ENCODE measurements around the gene CNTNAP5. TPM values are rescaled to one million over a fixed set of nuclear protein-coding genes. Genes with fewer than 3 reads are reported as not detected.

The CNTNAP5 gene
- total and polyA plus RNA-seq, 2 donors (not counting 3 experiments of a cell fraction or from before 2014, with no cell fraction given) = not detected

GRCh38 chr2:124816007-124816406, 790.9 kb downstream of the CNTNAP5 start:
- H3K4me3 ChIP-seq (replicated peaks in 1 of 3; ENCODE audit: insufficient read depth in 1 of 3, low read depth in 1 of 3, low read length in 3 of 3) = no peak overlapping the region
- no peaks in the 10 kb centered on the region for H3K9me1 ChIP-seq (replicated peaks; ENCODE audit: control insufficient read depth, extremely low read depth, insufficient read depth, low read length)
- TF ChIP-seq MYC (IDR thresholded peaks at IDR 0.05; ENCODE audit: low read depth, low read length) = no peak
- no peak for TF ChIP-seq FOS (IDR thresholded peaks at IDR 0.05; ENCODE audit: borderline replicate concordance, insufficient read depth, low read length)
- no peak for TF ChIP-seq JUN (IDR thresholded peaks at IDR 0.05; ENCODE audit: borderline replicate concordance, insufficient read depth, insufficient read length, low read depth)
- no peak for TF ChIP-seq EZH2 (IDR thresholded peaks at IDR 0.05; ENCODE audit: borderline replicate concordance, low read depth, low read length, severe bottlenecking)
- no peak for TF ChIP-seq POLR2AphosphoS5 (IDR thresholded peaks at IDR 0.05; ENCODE audit: insufficient read depth, low read depth, low read length)
- TF ChIP-seq CTCF (IDR thresholded peaks at IDR 0.05; ENCODE audit: extremely low read depth in 1 of 2, insufficient read depth in 1 of 2, low read depth in 1 of 2, low read length in 2 of 2) = no peak
- no peak for TF ChIP-seq POLR2A (IDR thresholded peaks at IDR 0.05; ENCODE audit: low read depth, low read length)
- no peak for TF ChIP-seq MAX (IDR thresholded peaks at IDR 0.05; ENCODE audit: insufficient read depth, insufficient read length)
- TF ChIP-seq GATA2 (IDR thresholded peaks at IDR 0.05; ENCODE audit: insufficient read depth, insufficient read length, low read depth, low read length) = no peak
- H3K4me1 ChIP-seq (ENCODE audit: control insufficient read depth, extremely low read depth, insufficient read depth, low read length) = no peaks in the 10 kb centered on the region
- no peaks in the 10 kb centered on the region for H3K79me2 ChIP-seq (ENCODE audit: control insufficient read depth, insufficient read depth, low read length)
- no peak overlapping the region for H2AFZ ChIP-seq (ENCODE audit: low read depth, low read length)
- no peak overlapping the region for H3K4me2 ChIP-seq (ENCODE audit: insufficient read depth, low read length)
- POLR2A ChIA-PET = no interaction called here
- dilution Hi-C loops (cut with MboI; ENCODE audit: extremely low pct_ligation_motif_present, low sequenced_read_pairs) = no loop called here
- no peak overlapping the region for H3K27ac ChIP-seq (ENCODE audit: insufficient read depth, low read depth, low read length)
- H3K36me3 ChIP-seq (ENCODE audit: control insufficient read depth in 2 of 2, extremely low read depth in 1 of 2, insufficient read depth in 2 of 2, low read length in 2 of 2) = no peaks in the 10 kb centered on the region
- no peak overlapping the region for H3K9ac ChIP-seq (replicated peaks; ENCODE audit: extremely low read depth, insufficient read depth, low read length)
- DNase-seq (ENCODE audit: low read depth, low spot score) (no peak), FAIRE-seq (no peak)
- CTCF ChIA-PET = no interaction called here
- intact Hi-C loops (cut with micrococcal nuclease) = no loop called here
- H3K9me3 ChIP-seq (replicated peaks; ENCODE audit: control insufficient read depth, insufficient read depth, low read length) = no peaks in the 10 kb centered on the region
- no peaks in the 10 kb centered on the region for H4K20me1 ChIP-seq (replicated peaks; ENCODE audit: control insufficient read depth, extremely low read depth, insufficient read depth, low read length)
- H3K27me3 ChIP-seq (ENCODE audit: control insufficient read depth in 2 of 2, insufficient read depth in 2 of 2, low read length in 2 of 2) = no peaks in the 10 kb centered on the region
- BruUV-seq (replicated peaks) = no TSS peak

All from endothelial cell of umbilical vein (primary cell).